GM18508 (cell line): ENCODE results near the gene GPI.
A peak's percentile ranks its signal among the peaks of the same experiment; 100 is the strongest.
"Not testable (repeated sequence)": the region's sequence is repeated elsewhere in the genome, so short reads cannot be mapped to it uniquely, and the experiment has no call there.

Experiments used
- ATAC-seq: cut with Tn5 transposase; IDR thresholded peaks from one replicate; pipeline ENCODE4 v1.9.1; 2021; ENCODE audit warnings: moderate number of reproducible peaks; ENCODE audit not compliant: insufficient read depth, unreplicated experiment

The GPI gene

DNA sequence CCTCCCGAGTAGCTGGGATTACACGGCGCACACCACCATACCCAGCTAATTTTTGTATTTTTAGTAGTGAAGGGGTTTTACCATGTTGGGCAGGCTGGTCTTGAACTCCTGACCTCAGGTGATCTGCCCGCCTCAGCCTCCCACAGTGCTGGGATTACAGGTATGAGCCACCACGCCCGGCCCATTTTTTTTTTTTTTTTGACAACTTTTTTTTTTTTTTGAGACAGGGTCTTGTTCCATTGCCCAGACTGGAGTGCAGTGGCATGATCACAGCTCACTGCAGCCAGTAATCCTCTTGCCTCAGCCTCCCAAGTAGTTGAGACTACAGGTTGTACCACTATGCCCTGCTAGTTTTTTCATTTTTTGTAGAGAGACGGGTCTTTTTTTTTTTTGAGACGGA is 35.8 kb downstream of the GPI start:
- ATAC-seq: not testable (repeated sequence)

DNA sequence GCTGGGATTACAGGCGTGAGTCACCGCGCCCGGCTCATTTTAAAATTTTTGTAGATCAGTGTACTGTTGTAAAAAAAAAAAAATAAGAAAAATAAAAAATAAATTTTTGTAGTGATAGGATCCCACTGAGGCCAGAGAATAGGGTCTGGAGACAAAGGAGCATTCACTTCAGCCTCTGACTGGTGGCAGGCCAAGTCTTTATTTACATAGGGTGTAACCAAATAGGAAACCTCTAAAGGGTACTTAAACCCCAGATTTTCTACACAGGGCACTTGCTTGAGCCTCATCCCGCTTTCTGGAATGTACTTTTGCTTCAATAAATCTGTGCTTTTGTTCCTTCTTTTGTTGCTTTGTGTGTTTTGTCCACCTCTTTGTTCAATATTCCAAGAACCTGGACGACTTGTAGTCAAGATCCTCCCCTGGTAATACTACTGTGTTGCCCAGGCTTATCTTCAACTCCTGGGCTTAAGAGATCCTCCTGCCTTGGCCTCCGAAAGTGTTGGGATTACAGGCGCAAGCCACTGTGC is 37.1 kb downstream of the GPI start:
- ATAC-seq: no peak

DNA sequence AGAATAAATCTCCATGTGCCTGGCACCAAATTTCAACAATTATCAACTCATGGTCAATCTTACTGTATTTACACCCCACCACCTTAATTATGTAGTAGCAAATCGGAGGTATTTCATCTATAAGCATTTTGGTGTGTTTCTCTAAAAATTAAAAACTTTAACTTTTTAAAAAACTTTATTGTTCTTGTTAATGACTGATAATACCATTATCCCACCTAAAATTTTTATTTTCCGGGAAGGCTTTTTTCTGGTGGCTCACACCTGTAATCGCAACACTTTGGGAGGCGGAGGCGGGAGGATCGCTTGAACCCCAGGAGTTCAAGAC is 38.8 kb downstream of the GPI start:
- ATAC-seq: no peak

DNA sequence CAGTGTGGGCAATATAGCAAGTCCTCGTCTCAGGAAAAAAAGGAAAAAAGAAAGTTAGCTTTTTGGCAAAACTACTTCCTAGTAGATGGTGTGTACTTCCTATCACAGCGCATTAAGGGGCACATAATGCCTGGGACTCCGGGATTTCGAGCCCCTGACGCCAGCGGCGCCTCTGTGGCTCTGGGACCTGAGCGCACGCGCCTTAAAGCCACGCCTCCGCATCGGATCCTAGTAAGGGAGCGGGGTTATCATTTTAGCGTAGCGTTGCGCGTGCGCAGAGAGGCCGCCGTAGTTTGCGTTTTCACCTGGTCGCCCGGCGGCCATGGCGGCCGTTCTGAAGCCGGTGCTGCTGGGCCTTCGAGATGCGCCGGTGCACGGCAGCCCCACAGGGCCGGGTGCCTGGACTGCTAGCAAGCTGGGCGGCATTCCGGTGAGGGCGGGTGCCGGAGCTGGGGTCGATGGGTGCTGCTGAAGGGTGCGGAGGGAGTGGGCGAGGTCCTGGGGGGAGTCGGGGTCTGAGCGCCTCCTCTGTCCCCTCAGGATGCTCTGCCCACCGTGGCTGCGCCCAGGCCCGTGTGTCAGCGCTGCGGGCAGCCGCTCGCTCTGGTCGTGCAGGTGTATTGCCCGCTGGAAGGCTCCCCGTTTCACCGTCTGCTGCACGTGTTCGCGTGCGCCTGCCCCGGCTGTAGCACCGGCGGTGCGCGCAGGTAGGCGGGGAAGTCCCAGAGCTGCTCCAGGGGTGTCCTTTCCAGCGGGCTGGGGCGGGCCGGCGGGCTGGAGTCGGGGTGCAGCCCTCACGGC is 39.3 kb downstream of the GPI start, which contains the start of gene PDCD2L:
Gene PDCD2L (plus strand): TSS at position 291 of the 801 bp plus-strand sequence. CDS start 32 bp downstream, at position 323.
- peak; percentile 44 for ATAC-seq

DNA sequence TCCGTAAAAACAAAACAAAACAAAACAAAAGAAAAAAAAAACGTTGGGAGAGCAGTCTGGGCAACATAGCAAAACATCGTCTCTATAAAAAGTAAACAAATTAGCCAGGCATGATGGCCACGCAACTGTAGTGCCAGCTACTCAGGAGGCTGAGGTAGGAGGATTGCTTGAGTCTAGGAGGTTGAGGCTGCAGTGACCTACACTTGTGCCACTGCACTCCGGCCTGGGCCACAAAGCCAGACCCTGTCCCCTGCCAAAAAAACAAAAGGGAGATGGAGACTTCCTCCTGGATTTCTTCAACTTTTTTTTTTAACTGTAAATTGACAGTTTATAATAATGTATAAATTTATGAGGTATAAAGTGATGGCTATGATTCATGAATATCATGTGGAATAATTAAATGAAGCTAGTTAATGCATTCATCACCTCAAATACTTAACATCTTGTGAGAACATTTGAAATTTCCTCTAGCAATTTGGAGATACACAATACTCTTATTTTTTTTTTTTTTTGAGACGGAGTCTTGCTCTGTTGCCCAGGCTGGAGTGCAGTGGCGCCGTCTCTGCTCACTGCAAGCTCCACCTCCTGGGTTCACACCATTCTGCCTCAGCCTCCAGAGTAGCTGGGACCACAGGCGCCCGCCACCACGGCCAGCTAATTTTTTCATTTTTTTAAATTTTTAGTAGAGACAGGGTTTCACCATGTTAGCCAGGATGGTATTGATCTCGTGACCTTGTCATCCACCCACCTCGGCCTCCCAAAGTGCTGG is 41.1 kb downstream of the GPI start:
- ATAC-seq: no peak

DNA sequence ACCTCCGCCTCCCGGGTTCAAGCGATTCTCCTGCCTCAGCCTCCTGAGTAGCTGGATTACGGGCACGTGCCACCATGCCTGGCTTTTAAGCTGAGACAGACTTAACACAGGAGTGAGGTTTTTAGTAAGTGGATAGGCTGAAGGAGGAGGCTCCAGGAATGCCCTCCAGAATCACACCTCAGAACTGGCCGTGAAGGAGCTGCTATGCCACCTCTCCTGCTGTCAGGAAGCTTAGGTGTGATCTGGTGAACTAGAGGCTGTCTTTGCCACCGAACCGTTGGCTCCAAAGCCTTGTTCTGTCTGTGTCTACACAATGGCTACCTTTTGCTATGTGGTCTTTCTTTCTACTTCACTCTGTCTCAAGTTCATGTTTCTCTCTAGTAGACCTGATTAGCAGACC is 43.4 kb downstream of the GPI start:
- ATAC-seq: no peak

DNA sequence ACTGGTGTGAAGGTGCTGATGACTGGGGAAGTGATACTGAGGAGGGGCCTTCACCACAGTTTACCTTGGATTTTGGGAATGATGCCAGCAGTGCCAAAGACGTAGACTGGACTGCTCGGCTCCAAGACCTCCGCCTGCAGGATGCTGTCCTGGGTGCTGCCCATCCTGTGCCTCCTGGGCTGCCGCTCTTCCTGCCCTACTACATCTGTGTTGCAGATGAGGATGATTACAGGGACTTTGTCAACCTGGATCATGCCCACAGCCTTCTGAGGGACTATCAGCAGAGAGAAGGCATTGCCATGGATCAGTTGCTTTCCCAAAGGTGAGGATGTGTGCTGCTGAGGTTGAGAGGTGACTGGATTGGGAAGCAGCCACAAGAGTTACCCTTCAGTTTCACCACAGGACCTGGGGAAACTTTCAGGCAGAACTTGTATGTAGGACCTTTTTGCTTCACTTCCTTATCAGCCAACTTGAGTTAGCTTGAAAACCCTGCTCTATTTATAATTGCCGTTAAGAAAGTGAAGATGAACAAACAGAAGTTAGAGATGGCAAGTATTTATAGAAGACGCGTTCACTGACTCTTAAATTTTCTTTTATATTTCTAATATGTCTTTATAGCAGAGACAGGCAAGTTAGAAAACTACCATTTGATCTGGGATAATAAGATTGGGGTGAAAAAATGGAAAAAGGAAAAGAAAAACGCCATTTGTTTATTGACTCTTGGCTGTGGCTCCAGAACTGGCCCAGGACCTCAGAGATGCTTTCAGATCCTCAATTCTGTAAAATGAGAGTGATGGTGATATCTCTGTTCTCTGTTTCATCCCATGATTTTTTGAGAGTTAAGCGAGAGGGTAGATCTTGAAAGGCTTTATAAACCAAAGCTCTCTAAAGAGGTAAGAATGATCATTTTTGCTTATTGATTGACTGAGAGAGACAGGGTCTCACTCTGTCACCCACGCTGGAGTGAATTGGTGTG is 44.5 kb downstream of the GPI start:
- no peak for ATAC-seq

DNA sequence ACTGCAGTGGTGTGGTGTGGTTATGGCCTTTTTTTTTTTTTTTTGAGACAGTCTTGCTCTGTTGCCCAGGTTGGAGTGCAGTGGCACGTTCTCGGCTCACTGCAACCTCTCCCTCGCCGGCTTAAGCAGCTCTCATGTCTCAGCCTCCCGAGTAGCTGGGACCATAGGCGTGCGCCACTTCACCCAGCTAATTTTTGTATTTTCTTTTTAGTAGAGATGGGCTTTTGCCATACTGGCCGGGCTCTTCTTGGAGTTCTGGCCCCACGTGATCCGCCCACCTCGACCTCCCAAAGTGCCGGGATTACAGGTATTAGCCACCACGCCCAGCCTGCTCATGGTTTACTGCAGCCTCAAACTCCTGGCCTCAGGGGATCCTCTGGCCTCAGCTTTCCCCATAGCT is 46.2 kb downstream of the GPI start:
- no peak for ATAC-seq

DNA sequence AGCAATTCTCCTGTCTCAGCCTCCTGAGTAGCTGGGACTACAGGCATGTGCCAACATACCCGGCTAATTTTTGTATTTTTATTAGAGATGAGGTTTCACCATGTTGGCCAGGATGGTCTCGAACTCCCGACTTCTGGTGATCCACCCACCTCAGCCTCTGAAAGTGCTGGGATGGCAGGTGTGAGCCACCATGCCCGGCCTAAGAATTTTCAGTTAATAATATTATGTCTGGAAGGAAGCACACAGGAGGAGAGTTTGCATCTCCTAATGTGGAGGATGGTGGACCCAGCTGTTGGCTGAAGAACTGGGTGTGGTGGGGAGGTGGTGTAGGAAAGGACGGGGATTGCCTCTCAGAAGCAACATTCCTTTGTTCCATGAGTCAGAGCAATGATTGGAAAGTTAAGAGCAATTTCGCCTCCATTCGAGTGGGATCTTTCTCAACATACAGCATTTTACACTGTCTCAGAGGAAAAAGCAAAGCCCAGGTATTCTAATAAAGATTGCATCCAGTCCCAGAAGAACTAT is 51.1 kb downstream of the GPI start:
- no peak for ATAC-seq

DNA sequence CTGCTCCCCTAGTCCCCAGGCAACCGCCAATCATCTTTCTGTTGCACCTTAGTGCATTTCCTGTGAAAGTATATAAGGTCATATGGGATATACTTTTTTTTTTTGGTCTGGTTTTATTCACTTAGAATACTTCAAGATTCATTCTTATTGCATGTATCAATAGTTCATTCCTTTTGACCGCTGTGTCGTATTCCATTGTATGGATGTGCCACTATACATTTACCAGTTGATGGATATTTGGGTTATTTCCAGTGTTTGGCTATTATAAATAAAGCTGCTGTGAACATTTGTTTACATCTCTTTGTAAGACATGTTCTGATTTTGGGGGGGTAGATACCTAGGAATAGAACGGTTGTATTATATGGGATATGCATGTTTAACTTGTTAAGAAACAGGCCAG is 53.3 kb downstream of the GPI start:
- no peak for ATAC-seq

DNA sequence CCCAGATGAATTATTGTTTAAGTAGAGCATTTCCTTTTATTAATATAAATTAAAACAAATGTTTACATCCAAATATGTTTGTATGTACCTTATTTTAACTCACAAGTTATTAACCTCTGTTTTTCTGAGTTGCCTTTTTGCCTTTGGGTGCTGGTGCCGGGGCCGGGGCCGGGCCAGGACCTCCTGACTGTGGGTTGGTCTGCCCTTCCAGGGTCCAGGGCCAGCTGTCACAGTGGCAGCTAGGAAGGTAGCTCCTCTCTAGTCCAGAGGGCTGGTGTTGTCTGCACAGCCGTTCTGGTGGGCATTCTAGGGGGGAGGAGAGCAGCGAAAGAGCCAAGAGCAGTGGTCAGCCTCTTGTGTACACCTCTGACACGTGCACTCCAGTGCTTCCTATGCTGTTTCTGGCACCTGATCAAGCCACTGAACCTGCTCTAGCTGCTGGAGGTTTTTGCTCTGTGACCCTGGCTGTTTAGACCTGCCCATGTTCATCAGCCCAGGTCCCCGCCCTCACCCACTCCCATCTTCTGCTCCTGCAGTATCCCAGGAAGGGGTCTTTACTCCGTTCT is 61.2 kb downstream of the GPI start:
- ATAC-seq: no peak

DNA sequence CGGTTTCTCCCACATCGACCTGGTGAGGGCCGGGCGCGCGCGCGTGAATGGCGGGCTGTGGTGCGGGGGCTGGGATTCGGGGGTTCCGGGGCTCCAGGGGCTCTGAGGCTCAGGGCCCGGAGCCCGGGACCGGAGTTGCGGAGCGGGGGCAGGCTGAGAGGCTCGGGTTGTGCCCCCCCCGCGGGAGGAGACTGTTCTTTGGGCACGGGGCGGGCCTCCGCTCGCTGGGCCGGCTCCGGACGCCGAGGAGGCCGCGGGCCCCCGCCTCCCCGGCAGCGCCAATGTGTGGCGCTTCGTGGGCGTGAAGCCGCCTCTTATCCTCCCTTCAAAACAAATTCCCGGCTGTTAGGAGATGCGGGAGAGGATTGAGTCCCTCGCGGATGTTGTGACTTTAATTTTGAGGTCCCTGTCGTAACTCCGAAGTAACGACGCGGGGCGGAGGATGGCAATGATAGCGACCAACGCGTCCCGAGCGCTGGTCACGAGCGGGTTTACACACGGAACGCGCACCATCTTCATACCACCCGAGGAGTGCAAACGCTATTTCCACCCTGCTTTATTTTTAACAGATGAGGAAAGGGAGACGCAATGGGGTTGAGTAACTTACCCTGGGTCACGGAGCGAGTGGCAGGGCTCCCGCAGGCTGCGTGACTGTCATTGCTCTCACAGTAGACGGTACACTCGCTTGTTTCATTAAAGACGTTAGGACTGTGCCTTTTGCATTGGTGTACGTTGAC is 63.7 kb downstream of the GPI start:
- ATAC-seq: no peak

DNA sequence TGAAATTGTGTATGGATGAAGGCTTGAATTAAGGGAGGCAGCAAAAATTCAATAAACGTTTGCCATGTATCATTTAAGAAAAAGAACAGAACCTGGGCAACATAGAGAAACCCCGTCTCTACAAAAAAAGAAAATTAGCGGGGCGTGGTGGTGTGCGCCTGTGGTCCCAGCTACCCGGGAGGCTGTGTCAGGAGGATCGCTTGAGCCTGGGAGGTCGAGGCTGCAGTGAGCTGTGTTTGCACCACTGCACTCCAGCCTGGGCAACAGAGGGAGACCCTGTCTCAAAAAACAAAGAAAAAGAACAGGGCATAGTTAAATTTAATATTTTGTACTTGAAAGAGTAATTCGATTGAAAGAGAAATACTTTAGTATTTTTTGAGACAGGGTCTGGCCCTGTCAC is 64.6 kb downstream of the GPI start:
- ATAC-seq: no peak

DNA sequence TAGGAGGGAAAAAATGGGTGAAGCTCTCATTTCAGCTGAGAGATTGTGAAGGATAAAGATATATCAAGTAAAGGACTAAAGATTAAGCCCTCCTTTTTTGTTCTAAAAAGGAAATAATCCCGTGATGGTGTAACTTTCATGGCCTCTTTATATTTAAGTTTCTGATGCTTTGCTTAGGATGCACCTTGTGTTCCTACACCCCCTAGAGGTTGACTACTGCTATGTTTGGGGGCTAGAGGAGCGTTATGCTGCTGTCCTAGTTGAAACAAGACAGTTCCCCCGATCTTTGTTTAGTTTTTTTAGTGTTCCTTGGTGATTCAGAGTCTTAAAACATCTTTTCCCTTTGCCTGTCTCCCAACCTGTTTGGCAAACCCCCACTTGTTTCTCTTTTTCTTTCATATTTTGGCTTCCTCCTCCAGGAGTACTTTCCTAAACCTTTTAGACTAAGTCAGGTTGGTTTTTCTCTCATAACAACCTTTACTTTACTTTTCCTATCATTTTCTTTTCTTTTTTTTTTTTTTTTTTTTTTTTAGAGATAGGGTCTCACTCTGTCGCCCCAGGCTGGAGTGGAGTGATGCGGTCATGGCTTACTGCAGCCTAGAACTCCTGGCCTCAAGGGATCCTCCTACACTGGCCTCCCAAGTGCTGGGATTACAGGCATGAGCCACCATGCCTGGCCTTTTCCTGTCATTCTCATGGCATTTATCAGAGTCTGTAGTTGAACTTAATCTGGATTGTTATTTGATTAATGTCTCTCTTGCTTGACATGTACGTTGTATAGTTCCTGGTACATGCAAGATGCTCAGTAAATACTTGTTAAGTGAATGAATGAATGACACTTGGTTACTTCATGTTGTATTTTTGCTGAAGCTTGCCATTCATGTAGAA is 66.0 kb downstream of the GPI start:
- no peak for ATAC-seq

DNA sequence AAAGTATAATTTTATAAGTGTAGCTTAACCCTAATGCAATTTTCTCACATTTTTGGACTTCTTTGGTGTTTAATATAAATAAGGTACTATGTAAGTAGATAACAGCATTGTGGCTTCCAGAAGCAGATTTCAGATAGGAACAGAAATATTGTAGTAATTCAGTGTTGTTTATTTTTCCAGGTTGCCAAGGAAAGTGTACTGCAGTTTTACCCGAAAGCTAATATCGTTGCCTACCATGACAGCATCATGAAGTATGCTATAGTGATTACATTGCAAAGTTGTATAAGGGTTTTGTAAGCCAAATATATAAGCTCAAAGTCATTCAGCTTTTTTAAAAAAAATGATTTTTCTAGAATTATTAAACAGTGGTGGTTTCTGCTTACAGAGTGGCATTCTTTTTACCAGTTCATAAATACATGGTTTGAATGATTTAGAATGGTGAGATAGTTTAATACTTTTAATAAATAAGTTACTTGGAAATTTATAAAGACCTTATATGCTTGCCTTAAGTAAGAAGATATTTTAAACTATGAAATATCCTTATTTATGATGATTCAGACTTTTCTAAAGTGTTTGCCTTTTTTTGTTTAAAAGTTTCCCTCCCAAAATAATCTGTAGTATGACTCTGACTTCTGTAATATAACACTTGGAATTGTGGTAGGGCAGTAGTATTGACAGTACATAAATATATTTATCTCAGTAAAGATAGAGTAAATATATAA is 66.8 kb downstream of the GPI start:
- no peak for ATAC-seq

DNA sequence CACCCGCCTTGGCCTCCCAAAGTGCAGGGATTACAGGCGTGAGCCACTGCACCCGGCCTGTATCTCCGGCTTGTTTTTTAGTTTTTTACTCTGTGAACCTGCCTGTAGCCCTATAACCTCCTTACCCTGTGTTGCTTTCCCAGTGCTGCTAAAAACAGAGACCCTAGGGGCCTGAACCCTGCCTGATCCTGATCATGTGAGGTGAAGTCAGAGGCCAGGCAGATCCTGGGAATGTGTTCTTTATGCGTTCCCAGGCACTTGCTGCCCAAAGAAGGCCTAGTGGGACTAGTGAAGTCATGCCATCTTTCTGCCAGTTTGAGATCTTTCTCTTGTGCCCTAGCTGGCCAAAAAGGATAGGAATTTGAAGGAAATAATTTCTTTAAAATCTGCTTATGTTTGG is 67.8 kb downstream of the GPI start:
- ATAC-seq: no peak

DNA sequence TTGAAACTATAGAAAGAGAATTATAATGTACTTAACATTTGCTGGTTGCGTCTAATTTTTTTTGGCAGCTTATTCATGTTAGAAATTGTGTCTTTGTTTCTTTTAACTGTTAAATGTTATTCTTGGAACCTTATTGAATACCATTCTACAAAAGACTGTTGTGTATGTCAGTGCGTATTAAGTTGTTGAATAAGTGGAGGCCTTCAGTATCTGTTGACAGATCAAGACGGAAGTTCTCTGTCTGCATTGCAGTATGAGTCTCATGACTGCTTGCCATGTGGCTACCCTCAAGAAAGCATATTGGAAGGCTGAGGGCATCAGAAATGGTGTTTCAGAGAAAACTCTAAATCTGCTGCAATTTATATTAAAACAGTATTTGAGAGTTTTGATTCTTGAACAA is 71.7 kb downstream of the GPI start:
- no peak for ATAC-seq

DNA sequence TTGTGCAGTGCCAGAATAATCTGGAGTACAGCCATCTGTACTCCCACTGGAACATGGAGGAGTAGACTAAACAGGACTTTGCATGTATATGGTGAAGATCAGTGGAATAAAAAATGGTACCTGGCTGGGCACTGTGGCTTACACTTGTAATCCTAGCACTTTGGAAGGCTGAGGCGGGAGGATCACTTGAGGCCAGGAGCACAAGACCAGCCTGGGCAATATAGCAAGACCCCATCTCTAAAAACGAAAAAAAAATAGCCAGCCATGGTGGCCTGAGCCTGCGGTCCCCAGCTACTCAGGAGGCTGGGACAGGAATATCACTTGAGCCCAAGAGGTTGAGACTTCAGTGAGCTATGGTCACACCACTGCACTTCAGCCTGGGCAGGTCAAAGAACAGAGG is 83.2 kb downstream of the GPI start:
- ATAC-seq: no peak
